GM19467 (cell line): ENCODE data around the gene GPR62.

Experiments
- ATAC-seq: cut with Tn5 transposase; IDR thresholded peaks from one replicate; pipeline ENCODE4 v1.9.1; 2021; ENCODE audit warnings: mild to moderate bottlenecking, moderate library complexity; ENCODE audit not compliant: unreplicated experiment

The GPR62 gene

DNA sequence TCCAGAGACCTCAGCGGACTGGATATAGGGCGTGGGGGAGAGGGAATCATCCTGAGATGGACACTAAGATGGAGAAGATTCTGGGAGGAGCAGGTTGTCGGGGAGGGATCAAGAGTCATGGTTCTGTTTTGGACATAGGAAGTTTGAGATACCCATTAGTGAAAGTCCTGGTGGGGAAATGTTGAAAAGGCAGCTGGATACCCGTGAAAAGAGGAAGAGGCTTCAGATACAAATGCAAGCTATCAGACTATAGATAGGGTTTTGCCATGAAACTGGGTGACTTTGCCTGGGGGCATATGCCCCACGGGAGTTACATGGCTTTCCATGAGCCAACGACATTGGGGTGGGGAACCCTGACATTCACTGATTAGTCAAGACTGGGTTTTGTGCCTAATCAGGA is 1.1 kb upstream of the GPR62 start:
- ATAC-seq = no peak

DNA sequence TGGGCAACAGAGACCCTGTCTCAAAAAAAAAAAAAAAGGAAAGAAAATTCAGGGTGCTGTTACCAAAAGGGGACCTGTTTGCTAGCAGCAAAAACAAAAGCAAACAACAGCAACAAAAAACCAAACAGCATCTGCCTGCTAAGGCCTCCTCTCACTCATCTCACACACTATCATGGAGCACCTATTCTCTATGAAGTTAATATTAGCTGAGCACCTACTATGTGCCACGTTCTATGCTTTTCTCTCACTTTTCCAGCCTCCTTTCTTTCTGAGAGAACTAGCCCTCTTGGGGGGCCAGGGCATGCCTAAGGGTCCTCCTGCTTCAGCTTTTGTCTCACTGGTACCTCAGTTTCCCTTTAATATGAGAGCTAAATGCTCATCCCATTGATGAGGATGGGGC is 468 bp upstream of the GPR62 start:
- no peak for ATAC-seq

GRCh38 chr3:51955893-51956770 is 951 bp downstream of the GPR62 start:
- ATAC-seq = no peak

GRCh38 chr3:51957520-51958205 is 2.5 kb downstream of the GPR62 start:
- no peak for ATAC-seq

DNA sequence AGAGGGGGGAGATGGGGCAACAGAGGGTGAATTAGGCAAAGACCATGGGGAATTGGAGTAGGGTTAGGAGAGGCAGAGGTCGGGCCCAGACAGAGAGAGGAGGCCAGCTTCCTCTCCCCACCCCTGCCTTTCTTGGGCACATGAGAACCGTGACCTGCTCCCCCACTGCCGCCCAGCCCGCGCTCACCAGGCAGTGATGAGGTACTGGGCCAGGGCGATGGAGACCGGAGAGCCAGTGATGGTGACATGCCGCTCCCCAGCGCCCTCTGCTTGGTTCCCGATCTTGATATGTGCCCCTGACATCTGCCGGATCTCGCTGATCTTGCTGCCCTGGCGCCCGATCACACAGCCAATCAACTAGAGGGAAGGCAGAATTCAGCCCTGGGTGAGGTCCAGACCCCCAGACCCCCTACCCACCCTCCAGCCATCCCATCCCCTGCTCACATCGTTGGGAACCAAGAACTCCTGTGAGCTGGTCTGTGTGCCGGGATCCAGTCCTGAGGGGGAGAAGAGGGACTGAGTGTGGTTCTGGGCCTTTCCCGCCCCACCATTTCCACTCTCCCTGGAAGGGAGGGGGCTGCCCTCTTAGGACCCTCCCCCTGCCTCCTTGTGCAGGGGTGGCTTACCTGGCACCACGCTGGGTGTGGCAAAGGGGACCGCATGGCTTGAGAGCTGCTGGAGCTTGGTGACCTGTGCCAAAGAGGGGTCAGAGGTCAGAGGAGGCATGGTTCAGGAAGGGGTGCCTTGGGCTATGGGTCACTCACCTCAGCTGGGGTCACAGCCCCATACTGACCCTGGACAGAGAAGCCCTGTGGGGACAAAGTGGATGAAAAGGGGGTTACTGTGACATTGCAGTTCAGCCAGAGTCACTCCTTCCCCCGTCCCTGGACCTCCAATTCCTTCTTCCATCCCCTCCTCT is 3.7 kb downstream of the GPR62 start:
- no peak for ATAC-seq

DNA sequence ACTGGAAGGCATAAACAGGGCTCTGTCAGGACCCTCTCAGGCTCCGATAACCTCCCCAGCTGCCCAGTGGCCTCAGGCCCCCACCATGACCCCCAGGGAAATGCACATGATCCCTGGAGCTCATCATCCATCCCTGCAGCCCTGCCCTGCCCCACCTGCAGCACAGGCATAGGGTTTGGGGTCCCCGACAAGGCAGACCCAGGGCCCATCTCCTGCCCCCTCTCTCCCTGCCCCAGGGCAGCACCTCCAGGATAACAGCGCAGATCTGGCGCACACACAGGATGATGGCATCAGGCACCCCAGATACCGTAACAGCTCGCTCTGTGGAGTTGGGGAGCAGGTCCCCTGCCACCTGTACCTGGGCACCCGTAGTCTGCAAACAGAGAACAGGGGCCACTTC is 4.5 kb downstream of the GPR62 start:
- ATAC-seq = no peak

- no peak for ATAC-seq
Observed at GRCh38 chr3:51960386-51960785, 5.2 kb downstream of the GPR62 start.

DNA sequence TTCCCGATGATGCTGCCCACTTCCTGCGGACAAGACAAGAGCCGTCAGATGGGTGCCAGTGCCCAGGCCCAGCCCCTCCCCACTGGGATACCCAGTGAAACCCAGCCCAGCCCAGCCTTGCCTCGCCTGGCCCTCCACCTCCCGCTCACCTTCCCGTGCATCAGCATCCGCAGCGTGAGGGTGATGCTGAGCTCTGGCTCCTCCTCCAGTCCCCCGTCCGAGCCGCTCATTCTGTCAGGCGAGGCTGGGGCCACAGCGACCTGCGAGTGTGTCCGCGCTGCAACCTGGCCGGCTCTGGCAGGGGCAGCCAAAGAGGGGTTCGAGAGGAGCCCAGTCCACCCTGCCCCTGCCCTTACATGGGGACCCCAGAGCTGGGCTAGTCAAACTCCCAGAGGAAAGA is 5.8 kb downstream of the GPR62 start:
- ATAC-seq = no peak

DNA sequence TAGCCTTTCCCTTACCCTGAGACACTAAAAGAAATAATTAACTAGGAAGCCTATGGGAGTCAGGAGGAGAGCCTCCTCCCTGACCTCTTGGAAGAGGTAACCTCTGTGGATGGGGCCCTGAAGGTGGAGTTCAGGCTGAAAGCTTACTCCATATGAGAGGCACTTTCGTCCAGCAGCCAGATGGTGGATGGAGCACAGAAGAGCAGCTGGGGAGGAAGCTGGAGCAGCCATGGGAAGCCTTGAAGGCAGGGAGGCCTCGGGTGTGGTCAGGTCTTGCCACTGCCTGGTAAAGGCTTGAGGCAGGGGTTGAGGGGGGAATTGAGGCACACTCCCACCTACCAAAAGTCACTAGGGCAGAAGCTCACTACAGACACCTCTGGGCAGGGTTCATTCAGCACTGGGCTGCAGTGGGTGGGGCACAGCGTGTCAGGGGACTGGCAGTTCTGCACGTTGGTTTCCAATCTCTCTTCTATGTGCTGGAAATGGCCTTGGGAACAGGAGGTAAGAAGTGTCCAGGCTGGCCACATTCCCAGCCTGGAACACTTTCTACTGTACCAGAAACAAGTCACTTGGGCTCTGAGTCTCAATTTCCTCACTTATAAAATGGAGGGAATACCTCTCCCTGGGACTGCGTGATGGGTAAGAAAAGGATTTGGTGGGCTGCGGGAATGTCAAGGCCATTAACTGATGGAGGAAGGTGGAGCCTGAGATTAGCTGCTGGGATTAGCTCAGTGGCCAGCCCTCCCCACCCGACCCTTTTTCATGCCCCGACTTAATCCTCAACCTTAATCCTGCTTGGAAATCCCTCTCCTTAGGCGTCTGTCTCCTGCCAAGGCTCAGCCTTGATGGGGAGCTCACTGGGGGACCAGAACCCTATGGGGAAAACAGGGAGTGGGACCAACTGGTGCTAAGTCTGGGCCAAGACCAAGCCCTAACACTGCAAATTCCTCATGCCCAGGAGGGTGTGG is 6.7 kb downstream of the GPR62 start:
- no peak for ATAC-seq

GRCh38 chr3:51962854-51963530 is 7.8 kb downstream of the GPR62 start:
- ATAC-seq = no peak

DNA sequence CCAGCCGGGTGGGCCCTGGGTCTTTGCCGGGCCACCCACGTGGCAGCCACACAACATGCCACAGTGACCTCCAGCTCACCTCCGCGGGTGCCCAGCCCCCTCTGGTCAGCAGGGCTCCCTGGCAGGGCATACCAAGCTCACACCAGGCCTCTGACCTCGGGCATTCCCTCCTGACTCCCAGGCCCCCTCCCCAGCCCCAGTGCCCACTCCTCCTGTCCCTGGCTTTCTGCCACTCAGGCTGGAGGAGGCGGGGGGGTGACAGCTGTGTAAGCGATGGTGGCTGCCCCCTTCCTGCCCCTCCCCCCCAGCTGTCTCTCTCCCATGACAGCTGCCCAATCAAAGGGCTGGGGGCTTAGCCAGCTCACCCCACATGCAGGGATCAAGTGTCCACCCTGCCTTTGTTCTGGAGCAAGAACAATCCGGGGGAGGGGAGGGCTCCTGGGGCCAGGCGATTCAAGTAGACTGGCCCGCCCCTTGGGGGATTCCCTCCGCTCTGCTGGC is 8.8 kb downstream of the GPR62 start:
- ATAC-seq = no peak

- no peak for ATAC-seq
Observed at GRCh38 chr3:51964521-51964920, 9.3 kb downstream of the GPR62 start.

GRCh38 chr3:51966016-51966415 is 10.8 kb downstream of the GPR62 start:
- no peak for ATAC-seq

- ATAC-seq = no peak
Observed at GRCh38 chr3:51966486-51966885, 11.3 kb downstream of the GPR62 start.

GRCh38 chr3:51966922-51967383 is 11.8 kb downstream of the GPR62 start:
- ATAC-seq = no peak

- no peak for ATAC-seq
Observed at GRCh38 chr3:51967384-51968169, 12.4 kb downstream of the GPR62 start, which contains the start of gene PCBP4. Gene PCBP4 (minus strand): TSS chr3:51967454. CDS start chr3:51961240, 6,214 bp downstream.

GRCh38 chr3:51968170-51968775 is 13.1 kb downstream of the GPR62 start:
- no peak for ATAC-seq
